Keratinocyte (primary cell): ENCODE results near the gene GDA.

Source experiments
- EZH2 ChIP-seq: IDR thresholded peaks from one replicate; pipeline ENCODE4 v1.6.1; 2012; ENCODE audit warnings: inconsistent platforms, mild to moderate bottlenecking, low read length, moderate library complexity
- TF ChIP-seq, protein P1 (sequence below), 3 experiments: IDR thresholded peaks in 1 of 3; conservative IDR thresholded peaks in 1 of 3; optimal IDR thresholded peaks in 1 of 3; 2 replicates in 2 of 3; 3 replicates in 1 of 3; pipeline versions ENCODE3 to v1.5.1; 2011; ENCODE audit warnings: low read length in 3 of 3, mild to moderate bottlenecking in 3 of 3, moderate library complexity in 2 of 3, control low read depth in 1 of 3, inconsistent platforms in 1 of 3; ENCODE audit not compliant: insufficient read depth in 2 of 3; ENCODE audit errors: extremely low read depth in 1 of 3

DNA sequence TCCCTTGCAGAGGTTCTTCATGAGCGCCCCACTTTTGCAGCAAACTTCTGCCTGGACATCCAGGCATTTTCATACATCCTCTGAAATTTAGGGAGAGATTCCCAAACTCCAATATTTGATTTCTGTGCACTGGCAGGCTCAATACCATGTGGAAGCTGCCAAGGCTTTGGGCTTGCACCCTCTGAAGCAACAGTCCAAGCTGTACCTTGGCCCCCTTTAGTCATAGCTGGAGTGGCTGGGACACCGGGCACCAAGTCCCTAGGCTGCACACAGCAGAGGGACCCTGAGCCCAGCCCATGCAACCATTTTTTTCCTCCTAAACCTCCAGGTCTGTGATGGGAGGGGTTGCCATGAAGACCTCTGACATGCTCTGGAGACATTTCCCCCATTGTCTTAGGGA, 141.1 kb downstream of the GDA start:
- TF ChIP-seq, protein P1, sequence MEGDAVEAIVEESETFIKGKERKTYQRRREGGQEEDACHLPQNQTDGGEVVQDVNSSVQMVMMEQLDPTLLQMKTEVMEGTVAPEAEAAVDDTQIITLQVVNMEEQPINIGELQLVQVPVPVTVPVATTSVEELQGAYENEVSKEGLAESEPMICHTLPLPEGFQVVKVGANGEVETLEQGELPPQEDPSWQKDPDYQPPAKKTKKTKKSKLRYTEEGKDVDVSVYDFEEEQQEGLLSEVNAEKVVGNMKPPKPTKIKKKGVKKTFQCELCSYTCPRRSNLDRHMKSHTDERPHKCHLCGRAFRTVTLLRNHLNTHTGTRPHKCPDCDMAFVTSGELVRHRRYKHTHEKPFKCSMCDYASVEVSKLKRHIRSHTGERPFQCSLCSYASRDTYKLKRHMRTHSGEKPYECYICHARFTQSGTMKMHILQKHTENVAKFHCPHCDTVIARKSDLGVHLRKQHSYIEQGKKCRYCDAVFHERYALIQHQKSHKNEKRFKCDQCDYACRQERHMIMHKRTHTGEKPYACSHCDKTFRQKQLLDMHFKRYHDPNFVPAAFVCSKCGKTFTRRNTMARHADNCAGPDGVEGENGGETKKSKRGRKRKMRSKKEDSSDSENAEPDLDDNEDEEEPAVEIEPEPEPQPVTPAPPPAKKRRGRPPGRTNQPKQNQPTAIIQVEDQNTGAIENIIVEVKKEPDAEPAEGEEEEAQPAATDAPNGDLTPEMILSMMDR (optimal IDR thresholded peaks at IDR 0.05 in 1 of 3, IDR thresholded peaks at IDR 0.05 in 1 of 3, conservative IDR thresholded peaks at IDR 0.05 in 1 of 3; ENCODE audit: extremely low read depth in 1 of 3, insufficient read depth in 2 of 3, low read length in 3 of 3) = no peak
- TF ChIP-seq EZH2 = no peak
